ENCODE data around the gene CCNC. TPM values are rescaled to one million over a fixed set of nuclear protein-coding genes. Genes with fewer than 3 reads are reported as not detected.
A peak's percentile ranks its signal among the peaks of the same experiment; 100 is the strongest.
"Not testable (repeated sequence)": the region's sequence is repeated elsewhere in the genome, so short reads cannot be mapped to it uniquely, and the experiment has no call there.

Gene CCNC
- total RNA-seq, 1 experiment from 2014 or later = 76.5 TPM

DNA sequence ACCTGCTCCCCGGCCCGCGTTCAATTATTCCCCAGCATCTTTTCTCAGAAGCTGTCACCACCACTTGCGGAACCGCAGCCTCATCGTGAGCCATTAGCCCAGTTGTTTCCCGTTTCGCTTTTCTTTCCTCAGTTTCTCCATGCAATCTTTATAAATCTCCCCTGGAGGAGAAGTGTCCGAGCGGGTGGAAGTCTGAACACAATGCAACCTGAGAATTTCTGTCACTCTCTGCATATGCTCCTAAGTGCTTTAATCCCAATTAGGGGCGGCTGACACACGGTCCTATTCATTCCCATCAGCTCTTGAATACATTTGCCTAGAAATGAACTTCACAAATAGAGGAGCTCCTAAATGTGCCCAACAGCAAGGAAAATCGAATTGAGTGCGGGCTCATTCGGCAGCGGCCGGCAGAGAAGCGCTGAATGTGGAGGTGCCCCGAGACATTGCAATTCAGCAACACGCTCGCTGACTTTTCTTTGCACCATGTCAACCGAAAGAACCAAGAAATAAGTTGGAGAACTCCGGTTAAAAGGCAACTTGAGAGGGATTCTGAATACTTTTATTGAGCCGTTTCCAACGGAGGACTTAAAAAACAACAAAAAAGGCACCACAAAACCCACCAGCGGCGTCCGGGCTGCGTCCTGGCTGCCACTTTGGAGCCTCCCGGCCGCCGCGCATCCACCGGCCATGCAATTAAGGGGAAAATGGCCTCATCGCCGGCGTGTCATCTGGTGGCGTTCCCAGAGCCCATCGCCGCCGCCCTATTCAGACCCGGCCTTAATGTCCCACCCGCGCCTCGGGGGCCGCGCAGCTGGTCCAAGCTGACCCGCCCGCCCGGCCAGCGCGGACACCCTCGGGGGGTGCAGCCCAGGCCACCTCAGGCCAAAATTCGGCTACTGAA is 34.3 kb upstream of the CCNC start:
- TF ChIP-seq, protein P1, sequence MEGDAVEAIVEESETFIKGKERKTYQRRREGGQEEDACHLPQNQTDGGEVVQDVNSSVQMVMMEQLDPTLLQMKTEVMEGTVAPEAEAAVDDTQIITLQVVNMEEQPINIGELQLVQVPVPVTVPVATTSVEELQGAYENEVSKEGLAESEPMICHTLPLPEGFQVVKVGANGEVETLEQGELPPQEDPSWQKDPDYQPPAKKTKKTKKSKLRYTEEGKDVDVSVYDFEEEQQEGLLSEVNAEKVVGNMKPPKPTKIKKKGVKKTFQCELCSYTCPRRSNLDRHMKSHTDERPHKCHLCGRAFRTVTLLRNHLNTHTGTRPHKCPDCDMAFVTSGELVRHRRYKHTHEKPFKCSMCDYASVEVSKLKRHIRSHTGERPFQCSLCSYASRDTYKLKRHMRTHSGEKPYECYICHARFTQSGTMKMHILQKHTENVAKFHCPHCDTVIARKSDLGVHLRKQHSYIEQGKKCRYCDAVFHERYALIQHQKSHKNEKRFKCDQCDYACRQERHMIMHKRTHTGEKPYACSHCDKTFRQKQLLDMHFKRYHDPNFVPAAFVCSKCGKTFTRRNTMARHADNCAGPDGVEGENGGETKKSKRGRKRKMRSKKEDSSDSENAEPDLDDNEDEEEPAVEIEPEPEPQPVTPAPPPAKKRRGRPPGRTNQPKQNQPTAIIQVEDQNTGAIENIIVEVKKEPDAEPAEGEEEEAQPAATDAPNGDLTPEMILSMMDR (IDR thresholded peaks at IDR 0.05; ENCODE audit: unreplicated experiment) = no peak
- CTCF ChIA-PET = no interaction called here
- no peak for DNase-seq (ENCODE audit: unreplicated experiment)
- Mint-ChIP-seq H3K27me3 (ENCODE audit: insufficient read depth, unreplicated experiment) (peaks cover 77% of the 10 kb centered on the region), H3K4me3 (ENCODE audit: unreplicated experiment) (no peak overlapping the region), H3K27ac (ENCODE audit: low read depth, unreplicated experiment) (no peak overlapping the region), H3K36me3 (ENCODE audit: insufficient read depth, unreplicated experiment) (no peaks in the 10 kb centered on the region), H3K9me3 (ENCODE audit: unreplicated experiment) (no peaks in the 10 kb centered on the region), H3K4me1 (ENCODE audit: insufficient read depth, unreplicated experiment) (no peaks in the 10 kb centered on the region)
- intact Hi-C loops (cut with micrococcal nuclease) = no loop called here
- POLR2A ChIA-PET = no interaction called here
- BruUV-seq (replicated peaks) = no TSS peak

DNA sequence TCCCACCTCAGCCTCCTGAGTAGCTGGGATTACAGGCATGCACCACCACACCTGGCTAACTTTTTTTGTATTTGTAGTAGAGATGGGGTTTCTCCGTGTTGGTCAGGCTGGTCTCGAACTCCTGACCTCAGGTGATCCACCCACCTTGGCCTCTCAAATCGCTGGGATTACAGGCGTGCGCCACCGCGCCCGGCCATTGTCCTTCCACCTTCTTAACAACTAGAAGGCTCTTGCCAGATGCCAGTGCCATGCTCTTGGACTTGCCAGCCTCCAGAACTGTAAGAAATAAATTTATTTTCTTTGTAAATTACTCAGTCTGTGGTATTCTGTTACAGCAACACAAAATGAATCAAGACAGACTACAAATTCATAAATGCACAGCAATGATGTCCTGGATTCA is 26.2 kb upstream of the CCNC start:
- intact Hi-C loops (cut with micrococcal nuclease); DNase-seq (ENCODE audit: unreplicated experiment); H3K4me1 Mint-ChIP-seq (ENCODE audit: insufficient read depth, unreplicated experiment); H3K4me3 Mint-ChIP-seq (ENCODE audit: unreplicated experiment); BruUV-seq (replicated peaks); H3K36me3 Mint-ChIP-seq (ENCODE audit: insufficient read depth, unreplicated experiment); H3K27ac Mint-ChIP-seq (ENCODE audit: low read depth, unreplicated experiment); CTCF ChIA-PET; POLR2A ChIA-PET; H3K9me3 Mint-ChIP-seq (ENCODE audit: unreplicated experiment): not testable (repeated sequence)
- H3K27me3 Mint-ChIP-seq (ENCODE audit: insufficient read depth, unreplicated experiment) = peaks cover 91% of the 10 kb centered on the region

DNA sequence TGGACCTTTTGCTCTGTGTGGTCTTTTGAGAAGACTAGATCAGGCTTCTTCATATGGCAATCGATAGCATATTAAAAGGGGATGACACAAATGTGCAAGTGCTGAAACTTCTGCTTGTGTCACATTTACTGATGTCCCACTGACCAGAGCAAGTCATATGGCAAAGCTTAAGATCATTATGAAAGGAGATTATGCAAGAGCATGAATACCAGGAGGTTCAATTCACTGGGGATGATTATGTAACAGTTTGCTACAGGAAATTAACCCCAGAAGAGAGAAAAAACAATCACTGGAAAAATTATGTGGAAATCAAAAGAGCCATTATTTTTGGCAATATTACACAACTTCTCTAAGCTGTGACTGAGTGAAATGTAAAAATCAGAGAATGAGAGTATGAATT is 24.4 kb upstream of the CCNC start:
- TF ChIP-seq, protein P1 (IDR thresholded peaks at IDR 0.05; ENCODE audit: unreplicated experiment) = no peak
- H3K9me3 Mint-ChIP-seq (ENCODE audit: unreplicated experiment) = no peaks in the 10 kb centered on the region
- POLR2A ChIA-PET = interaction anchor here (0.7 to 0.9 kb wide), 2 partner anchors 24 to 27 kb away, joined by 4 to 6 read pairs; partner anchors contain the start of gene CCNC
- no peak overlapping the region for H3K4me3 Mint-ChIP-seq (ENCODE audit: unreplicated experiment)
- CTCF ChIA-PET = interaction anchor here (1.4 kb wide), 1 partner anchor 14 kb away, joined by 5 read pairs; the partner anchor contains the start of gene PRDM13
- BruUV-seq (replicated peaks) = no TSS peak
- H3K27ac Mint-ChIP-seq (ENCODE audit: low read depth, unreplicated experiment) = no peak overlapping the region
- intact Hi-C loops (cut with micrococcal nuclease) = no loop called here
- H3K36me3 Mint-ChIP-seq (ENCODE audit: insufficient read depth, unreplicated experiment) = no peaks in the 10 kb centered on the region
- peak; percentile 78 for DNase-seq (ENCODE audit: unreplicated experiment)
- peaks cover 83% of the 10 kb centered on the region for H3K27me3 Mint-ChIP-seq (ENCODE audit: insufficient read depth, unreplicated experiment)
- H3K4me1 Mint-ChIP-seq (ENCODE audit: insufficient read depth, unreplicated experiment) = peaks cover 5% of the 10 kb centered on the region

DNA sequence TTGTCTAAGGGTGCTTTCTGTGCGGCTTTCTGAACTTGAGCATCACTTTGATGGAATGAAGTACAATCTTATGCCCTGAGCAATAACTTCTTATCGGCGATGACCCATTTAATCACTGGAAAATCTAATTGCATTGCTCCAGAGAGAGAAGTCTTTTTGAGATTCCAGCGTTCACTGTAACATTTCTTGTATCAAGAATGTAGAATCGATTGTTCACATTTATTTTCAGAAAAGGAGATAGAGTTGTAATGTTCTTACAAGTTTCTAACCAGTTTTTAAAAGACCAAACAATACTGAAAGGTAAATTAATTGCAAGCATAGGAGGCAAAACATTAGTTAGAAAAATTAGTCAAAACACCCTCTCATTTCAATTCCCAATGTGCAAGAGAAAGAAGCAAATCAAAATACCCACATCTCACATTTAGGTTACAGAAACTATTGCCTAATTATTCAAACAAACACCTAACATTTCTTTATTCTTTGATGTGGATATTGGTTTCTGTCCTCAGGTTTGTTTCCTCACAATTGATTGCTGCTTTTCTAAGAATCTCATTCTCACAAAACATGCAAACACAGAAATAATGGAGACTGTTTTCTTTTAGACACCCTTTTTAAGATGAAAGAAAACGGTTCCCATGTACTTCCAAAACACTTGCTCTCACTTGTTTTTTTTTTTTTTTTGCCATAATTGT is 23.4 kb upstream of the CCNC start:
- ChIA-PET POLR2A (no interaction called here), CTCF (interaction anchor here (0.6 kb wide), 1 partner anchor 70 kb away, joined by 3 read pairs; no protein-coding TSS in a partner anchor)
- no peaks in the 10 kb centered on the region for H3K36me3 Mint-ChIP-seq (ENCODE audit: insufficient read depth, unreplicated experiment)
- no TSS peak for BruUV-seq (replicated peaks)
- no peak overlapping the region for H3K4me3 Mint-ChIP-seq (ENCODE audit: unreplicated experiment)
- peaks cover 77% of the 10 kb centered on the region for H3K27me3 Mint-ChIP-seq (ENCODE audit: insufficient read depth, unreplicated experiment)
- H3K4me1 Mint-ChIP-seq (ENCODE audit: insufficient read depth, unreplicated experiment) = peaks cover 5% of the 10 kb centered on the region
- H3K27ac Mint-ChIP-seq (ENCODE audit: low read depth, unreplicated experiment) = no peak overlapping the region
- no peaks in the 10 kb centered on the region for H3K9me3 Mint-ChIP-seq (ENCODE audit: unreplicated experiment)
- intact Hi-C loops (cut with micrococcal nuclease) = no loop called here
- DNase-seq (ENCODE audit: unreplicated experiment) = no peak
- TF ChIP-seq, protein P1 (IDR thresholded peaks at IDR 0.05; ENCODE audit: unreplicated experiment) = no peak

Measured in MCF 10A (cell line).